Stimulated activated CD4-positive, alpha-beta T cell treated with anti-CD3 and anti-CD28 coated beads, Interleukin-1b, Interleukin-23, amount 100 ng/mL, for 24 hours (primary cell): ENCODE results near the gene SLC37A1.
"Not testable (repeated sequence)": the region's sequence is repeated elsewhere in the genome, so short reads cannot be mapped to it uniquely, and the experiment has no call there.

Experiments
- DNase-seq, 4 experiments: peaks; one replicate each; pipeline ENCODE4 v3.0.0-alpha.2; 2020; ENCODE audit warnings: low read depth in 4 of 4, low spot score in 1 of 4

The SLC37A1 gene

GRCh38 chr21:42614811-42615351 lies 101.2 kb downstream of the SLC37A1 start:
- DNase-seq, result peak in 2 of 4 experiments; percentile 24 to 39

DNA sequence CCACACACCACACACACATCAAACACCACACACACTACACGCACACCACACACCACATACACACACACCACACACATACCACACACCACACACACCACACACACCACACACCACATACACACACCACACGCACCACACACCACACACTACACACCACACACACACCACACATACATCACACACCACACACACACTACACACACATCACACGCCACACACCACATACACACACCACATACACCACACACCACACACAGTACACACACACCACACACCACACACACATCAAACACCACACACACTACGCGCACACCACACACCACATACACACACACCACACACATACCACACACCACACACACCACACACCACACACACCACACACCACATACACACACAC lies 101.7 kb downstream of the SLC37A1 start:
- not testable (repeated sequence) for DNase-seq

- no peak for DNase-seq
These were observed 102.3 kb downstream of the SLC37A1 start for GRCh38 chr21:42615924-42616323.

DNA sequence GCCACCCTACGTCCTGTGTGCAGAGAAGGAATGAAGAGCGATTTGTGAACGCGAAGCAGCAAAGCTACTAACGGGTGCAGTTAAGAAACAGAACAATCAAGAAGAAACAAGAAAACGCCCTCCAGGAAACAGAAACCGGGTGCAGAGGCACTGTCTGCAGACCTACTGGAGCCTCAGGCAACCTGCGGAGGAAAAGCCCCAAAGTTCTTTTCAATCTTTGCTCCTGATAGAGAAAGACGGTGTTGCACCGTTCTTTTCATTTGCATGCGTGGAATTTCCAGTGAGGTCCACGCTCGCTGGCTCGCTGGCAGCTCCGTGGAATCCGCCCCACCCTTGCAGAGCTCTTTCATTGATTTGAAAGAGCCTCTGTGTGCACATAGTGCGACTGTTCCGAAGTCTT lies 102.8 kb downstream of the SLC37A1 start:
- DNase-seq, result peak in 1 of 4 experiments; percentile 12

- DNase-seq, result no peak
These were observed 103.3 kb downstream of the SLC37A1 start for GRCh38 chr21:42616941-42617340.

DNA sequence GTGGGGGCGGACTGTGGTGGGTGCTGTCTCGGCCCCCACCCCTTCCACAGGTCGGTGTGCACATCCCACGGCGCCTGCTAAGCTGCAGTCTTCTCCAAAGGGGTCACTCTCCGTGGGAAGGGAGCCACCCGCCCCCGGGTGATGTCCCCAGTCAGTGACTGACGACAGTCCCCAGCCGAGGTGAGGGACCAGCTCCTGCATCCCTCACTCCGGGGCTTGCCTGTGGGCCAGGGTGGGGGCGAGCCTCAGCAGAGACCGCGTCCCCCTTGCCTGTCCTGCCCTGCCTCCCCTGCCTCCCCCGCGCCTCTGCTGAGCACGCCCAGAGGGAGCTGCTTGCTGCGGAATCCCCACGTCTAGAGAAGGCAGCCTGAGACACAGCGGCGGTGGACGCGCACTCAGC lies 103.8 kb downstream of the SLC37A1 start:
- no peak for DNase-seq

GRCh38 chr21:42618707-42619102 lies 105.1 kb downstream of the SLC37A1 start:
- DNase-seq, result no peak

GRCh38 chr21:42619166-42619565 lies 105.5 kb downstream of the SLC37A1 start:
- DNase-seq, result no peak

DNA sequence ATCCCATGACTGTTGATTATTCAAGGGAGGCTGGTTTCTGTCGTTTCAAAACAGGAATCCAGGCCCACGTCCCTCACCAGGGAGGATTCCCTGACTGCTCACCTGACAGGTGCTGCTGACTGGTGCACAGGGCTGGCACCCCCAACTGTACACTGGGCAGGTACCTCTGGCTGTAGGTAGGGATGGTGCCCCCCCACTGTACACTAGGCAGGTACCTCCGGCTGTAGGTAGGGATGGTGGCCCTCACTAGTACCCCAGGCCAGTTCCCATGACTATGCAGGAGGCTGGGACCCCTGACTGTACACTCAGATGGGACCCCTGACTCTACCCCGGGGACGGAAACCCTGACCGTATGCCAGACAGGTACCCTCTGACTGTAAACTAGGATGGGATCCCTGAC lies 106.2 kb downstream of the SLC37A1 start:
- no peak for DNase-seq

- no peak for DNase-seq
These were observed 107.6 kb downstream of the SLC37A1 start for GRCh38 chr21:42621166-42621818.

GRCh38 chr21:42621819-42622177 lies 108.1 kb downstream of the SLC37A1 start:
- no peak for DNase-seq

DNA sequence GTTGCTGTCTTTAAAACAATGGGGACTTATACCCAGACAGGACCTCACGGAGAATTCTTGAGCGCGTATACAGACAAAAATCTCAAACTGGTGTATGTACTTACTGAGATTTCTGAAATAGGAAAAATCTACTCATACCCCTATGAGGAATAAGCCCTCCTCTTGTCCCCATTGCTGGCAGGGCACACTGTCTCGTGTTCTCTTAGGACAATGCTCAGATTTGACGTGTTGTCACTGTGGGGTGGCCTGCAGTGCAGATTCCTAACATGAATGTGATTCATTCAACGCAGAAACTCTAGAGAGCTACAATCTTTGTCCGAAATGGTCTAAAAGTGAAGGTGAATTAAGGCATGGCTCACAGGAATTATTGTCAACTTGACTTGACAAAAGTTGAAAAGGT lies 108.6 kb downstream of the SLC37A1 start:
- no peak for DNase-seq

DNA sequence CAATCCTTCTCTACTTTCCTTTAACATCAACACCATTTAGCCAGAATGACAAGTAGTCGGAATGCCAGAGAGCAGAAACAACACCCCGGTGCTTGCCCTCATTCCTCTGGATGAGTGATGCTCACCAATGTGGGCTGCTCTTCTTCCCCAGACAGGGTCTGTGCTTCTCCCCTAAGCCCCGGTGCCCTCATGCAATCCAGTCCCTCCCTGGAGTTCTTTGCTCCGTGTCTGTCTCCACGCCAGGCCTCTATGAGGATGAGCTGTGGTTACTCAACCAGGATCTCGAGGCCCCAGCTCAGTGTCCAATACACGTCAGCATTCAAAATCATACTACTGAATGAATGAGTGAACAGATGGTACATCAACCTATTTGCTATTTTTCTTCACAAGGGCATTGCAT lies 110.0 kb downstream of the SLC37A1 start:
- DNase-seq, result no peak

- DNase-seq, result no peak
These were observed 110.6 kb downstream of the SLC37A1 start for GRCh38 chr21:42624095-42624790.

- no peak for DNase-seq
These were observed 111.3 kb downstream of the SLC37A1 start for GRCh38 chr21:42624936-42625335.

GRCh38 chr21:42626171-42626570 lies 112.5 kb downstream of the SLC37A1 start:
- no peak for DNase-seq

- DNase-seq, result no peak
These were observed 114.1 kb downstream of the SLC37A1 start for GRCh38 chr21:42627527-42628289.

- DNase-seq, result not testable (repeated sequence)
These were observed 114.9 kb downstream of the SLC37A1 start for GRCh38 chr21:42628466-42629061.

GRCh38 chr21:42629933-42630589 lies 116.4 kb downstream of the SLC37A1 start:
- no peak for DNase-seq

DNA sequence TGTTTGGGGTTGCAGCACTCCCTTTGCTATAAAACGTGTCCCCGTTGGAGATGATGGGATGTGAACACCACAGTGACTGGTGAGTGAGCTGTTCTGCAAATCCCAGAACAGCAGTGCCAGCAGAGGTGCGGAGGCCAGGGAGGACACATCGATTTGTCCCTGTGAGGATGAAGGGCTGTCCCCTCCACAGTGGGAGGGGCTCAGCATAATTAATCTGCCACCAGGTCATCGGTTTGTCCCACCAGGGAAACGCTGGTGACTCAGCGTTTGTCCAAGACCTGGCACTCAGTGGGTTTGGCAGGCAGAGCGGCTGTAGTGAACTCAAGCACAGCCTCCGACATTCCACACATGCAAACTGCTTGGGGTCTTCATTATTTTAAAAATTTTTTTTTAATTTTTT lies 117.0 kb downstream of the SLC37A1 start:
- DNase-seq, result no peak
